HG02571 (cell line): Measurements from ENCODE around the gene TTLL5.
"Not testable (repeated sequence)": the region's sequence is repeated elsewhere in the genome, so short reads cannot be mapped to it uniquely, and the experiment has no call there.

Experiments used
- ATAC-seq: cut with Tn5 transposase; IDR thresholded peaks from one replicate; pipeline ENCODE4 v1.9.1; 2021; ENCODE audit warnings: mild to moderate bottlenecking, moderate library complexity; ENCODE audit not compliant: unreplicated experiment

The TTLL5 gene

DNA sequence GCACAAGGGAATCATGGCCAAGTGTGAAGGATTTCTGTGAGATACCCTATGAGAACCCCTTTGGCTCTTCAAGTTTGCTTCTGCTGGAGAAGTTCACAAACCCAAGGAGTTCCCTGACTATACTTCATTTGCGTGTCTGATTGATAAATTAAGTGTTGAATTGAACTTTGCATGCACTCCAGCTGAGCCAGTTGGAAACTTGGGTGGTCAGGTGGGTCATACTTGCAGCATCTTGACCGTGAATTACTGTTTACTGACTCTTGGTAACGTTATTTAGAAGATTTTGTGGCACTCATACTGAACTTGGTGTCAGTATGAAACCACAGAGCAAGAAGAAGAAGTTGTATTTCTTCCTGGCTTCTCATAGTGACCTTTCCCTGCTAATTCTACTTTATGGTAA, 243.3 kb downstream of the TTLL5 start:
- no peak for ATAC-seq

- ATAC-seq = no peak
Measured at GRCh38 chr14:75905147-75905904, 244.3 kb downstream of the TTLL5 start.

- no peak for ATAC-seq
Measured at GRCh38 chr14:75906228-75906627, 245.2 kb downstream of the TTLL5 start.

DNA sequence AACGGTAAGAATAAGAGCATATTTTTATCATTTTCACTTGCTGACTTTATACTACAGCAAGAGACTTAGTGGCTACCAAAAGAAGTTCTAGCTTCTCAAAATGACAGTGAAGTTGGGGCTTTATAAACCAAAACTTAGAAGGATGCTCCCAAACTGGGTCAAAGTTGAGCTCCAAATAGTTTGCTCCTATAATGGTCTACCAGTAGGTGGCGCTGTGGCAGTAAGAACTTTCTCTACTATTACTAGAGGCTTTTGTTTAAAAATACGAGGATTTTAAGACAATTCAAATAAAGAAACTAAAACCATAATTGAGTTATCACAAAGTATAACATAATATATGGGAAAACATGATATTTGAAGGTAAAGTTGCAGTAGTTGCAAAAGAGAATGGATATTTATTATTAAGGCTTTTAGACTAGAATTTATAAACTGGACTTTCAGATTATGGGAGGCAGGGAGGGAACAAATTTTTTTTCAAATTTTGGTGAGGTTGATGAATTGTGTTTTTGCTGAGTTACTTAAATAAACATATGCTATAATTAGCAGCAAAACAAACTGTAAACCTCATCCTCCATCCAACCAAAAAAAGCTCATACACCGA, 245.7 kb downstream of the TTLL5 start:
- no peak for ATAC-seq

DNA sequence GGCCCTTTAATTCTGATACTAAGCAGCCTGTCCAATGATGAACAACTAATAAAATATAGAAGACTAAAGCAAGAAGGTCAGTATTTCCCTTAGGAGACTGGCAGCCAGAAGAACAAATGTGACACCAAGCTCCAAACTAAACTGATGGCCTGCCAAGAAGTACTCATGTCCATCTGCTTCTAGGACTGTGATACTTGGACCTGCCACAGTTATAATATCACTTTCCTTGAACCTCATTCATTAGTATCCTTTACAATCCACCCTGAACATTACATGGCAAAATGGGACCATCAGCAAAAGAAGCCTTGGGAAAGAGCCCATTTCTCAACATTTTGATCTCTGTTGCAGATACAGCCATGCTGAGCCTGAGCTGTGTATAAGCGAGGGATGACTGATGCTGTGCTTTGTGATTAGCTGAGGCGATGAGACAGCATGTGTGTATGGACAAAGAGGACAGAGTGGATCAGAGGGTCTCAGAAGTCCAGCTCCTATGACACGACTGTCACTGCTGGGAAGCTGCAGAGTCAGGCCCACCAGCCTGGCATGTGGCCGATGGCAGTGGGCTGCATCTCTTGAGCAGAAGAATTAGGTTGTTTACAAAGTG, 246.8 kb downstream of the TTLL5 start:
- no peak for ATAC-seq

DNA sequence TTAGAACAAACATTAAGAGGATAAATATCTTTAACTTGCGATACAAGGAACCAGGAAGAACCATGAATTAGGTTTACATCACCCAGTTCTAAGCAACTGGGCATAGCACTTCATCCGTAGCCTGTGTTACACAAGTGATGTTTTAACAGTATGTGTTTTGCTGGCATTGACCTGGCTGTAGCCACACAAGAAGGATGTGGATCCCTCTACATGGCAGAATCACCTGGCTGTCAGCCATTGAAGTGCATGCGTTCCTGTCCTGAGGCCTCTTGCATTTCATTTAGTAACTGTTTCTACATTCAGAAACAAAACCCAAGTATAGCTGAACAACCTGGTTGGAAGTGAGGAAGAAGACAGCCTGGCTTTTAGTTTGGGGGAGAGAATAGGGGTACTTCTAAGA, 248.6 kb downstream of the TTLL5 start:
- no peak for ATAC-seq

DNA sequence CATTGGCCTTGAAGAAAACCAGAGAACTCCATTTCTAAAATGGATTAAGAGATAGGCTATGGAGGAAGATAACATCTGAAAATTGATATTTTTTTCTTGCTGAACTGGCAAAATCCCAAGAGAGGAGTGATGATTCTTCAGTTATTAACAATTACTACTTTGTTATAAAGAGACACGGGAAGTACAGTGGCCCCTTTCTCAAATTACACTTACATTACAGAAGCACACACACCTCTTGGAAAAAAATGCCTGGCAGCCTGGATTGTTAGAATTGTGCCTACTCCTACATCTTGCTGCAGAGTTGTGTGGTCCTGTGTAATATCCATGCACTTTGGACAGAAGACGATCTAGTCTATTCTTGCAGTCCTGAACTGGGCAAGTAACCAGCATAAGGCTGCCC, 249.0 kb downstream of the TTLL5 start:
- ATAC-seq = no peak

DNA sequence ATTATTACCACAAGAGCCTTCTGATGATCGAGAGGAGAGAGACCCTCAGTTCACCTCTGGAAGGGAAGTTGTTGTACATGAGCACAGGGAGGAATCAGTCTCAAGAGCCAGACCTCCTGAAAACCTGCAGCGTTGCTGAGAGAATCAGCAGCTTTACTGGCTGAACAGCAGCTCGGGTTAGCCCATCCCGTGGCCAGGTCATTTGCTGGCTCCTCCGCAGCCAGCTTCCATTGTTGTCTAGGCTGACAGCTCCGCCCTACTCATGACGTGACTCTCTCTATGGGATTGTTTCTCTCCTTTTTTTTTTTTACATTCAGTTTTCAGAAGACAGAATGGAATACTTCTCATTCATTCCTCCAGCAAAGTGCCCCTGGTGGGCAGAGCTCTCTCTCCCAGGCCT, 250.8 kb downstream of the TTLL5 start:
- ATAC-seq = no peak

- no peak for ATAC-seq
Measured at GRCh38 chr14:75913183-75913582, 252.1 kb downstream of the TTLL5 start.

GRCh38 chr14:75915045-75915444, 254.0 kb downstream of the TTLL5 start:
- ATAC-seq = no peak

GRCh38 chr14:75917322-75917945, 256.4 kb downstream of the TTLL5 start:
- no peak for ATAC-seq

- no peak for ATAC-seq
Measured at GRCh38 chr14:75917946-75918335, 256.9 kb downstream of the TTLL5 start.

- ATAC-seq = not testable (repeated sequence)
Measured at GRCh38 chr14:75920421-75920820, 259.4 kb downstream of the TTLL5 start.

DNA sequence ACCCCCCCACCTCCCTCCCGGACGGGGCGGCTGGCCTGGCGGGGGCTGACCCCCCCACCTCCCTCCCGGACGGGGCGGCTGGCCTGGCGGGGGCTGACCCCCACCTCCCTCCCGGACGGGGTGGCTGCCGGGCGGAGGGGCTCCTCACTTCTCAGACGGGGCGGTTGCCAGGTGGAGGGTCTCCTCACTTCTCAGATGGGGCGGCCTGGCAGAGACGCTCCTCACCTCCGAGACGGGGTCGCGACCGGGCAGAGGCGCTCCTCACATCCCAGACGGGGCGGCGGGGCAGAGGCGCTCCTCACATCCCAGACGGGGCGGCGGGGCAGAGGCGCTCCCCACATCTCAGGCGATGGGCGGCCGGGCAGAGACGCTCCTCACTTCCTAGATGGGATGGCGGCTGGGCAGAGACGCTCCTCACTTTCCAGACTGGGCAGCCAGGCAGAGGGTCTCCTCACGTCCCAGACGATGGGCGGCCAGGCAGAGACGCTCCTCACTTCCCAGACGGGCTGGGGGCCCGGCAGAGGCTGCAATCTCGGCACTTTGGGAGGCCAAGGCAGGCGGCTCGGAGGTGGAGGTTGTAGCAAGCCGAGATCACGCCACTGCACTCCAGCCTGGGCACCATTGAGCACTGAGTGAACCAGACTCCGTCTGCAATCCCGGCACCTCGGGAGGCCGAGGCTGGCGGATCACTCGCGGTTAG, 264.2 kb downstream of the TTLL5 start:
- not testable (repeated sequence) for ATAC-seq

GRCh38 chr14:75926431-75927115, 265.5 kb downstream of the TTLL5 start:
- no peak for ATAC-seq

DNA sequence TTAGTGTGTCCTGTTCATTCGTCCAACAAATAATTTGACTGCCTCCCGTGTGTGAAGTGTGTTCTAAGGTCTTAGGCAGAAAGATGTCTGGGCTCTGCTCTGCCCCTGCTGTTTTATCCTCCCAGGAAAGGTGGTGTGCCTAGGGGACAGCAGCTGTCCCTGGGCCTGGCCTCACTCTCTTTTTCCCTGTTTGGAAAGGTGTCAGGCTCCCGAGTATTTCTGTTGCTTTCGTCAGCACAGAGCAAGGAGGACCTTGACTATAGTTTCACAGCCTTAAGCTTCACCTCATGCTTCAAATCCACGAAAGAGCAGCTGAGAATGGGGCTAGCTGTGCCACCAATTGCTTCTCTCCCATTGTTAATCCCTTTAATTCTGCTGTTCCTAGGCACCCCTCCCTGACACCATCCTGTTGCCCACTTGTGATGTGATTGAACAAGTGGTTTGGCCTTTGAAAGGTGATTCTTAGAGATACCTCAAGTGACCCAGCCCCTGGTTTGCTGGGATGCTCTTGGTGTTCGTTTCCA, 266.6 kb downstream of the TTLL5 start:
- no peak for ATAC-seq

DNA sequence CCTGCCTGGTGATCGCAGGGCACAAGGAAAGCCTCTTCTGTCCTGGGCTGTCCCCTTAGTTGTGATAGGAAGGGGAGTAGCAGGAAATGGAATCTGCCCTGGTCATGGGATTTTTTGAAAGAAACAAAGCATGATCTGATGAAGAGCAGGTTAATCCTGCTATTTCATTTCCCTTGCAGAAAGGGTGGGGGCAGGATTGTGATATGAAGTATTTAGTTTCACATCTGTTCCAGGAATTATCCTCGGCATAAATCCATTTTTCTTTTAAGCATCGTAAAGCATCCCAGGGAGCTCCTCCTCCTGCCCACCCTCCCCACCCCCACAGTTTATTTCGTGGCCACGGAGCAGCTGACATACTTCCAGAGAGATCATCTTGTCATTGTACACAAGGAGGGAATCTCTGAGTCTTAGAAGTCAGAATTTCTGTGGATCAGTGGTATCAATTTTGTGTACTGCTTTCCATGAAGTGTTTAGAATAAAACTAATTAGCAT, 267.7 kb downstream of the TTLL5 start:
- no peak for ATAC-seq

DNA sequence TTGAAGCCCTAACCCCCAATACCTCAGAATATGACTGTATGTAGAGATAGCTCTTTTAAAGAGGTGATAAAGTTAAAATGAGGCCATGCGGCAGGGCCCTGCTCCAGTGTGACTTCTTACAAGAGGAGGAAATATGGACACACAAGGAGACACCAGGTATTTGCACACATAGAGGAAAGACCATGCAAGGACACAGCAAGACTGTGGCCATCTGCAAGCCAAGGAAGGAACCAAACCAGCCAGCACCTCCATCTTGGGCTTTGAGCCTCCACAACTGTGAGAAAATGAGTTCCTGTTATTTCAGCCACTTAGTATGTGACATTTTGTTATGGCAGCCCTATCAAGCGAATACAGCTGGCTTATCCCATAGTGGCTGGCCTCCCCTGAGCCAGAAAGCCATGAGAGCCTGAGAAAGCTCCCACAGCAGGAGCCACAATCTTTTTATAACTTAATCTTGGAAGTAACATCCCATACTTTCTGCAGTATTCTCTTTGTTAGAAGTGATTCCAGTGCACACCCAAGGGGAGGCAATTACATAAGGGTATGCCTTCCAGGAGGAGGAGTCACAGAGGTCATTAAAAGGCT, 272.8 kb downstream of the TTLL5 start:
- no peak for ATAC-seq

GRCh38 chr14:75934998-75935628, 274.1 kb downstream of the TTLL5 start:
- ATAC-seq = no peak
